Neutrophil (primary cell): ENCODE results near the gene RDH8.

Experiments
- H3K27ac ChIP-seq: fragments of 200-600 bp; sonication (generic); 2 replicates; pipeline ENCODE4 v1.5.1; 2016; ENCODE audit warnings: mild to moderate bottlenecking, moderate library complexity
- H3K27me3 ChIP-seq: fragments of 200-600 bp; sonication (generic); 2 replicates; pipeline ENCODE4 v1.6.0; 2016; ENCODE audit warnings: mild to moderate bottlenecking
- H3K36me3 ChIP-seq: fragments of 200-600 bp; sonication (generic); 2 replicates; pipeline ENCODE4 v1.5.1; 2017
- H3K4me1 ChIP-seq, 2 experiments: fragments of 200-600 bp in 1 of 2; sonication (generic) in 1 of 2; 1 replicate in 1 of 2; 2 replicates in 1 of 2; pipeline versions ENCODE4 v1.5.1 to v1.6.1; 2013 to 2016; ENCODE audit warnings: low read depth in 1 of 2, low read length in 1 of 2, mild to moderate bottlenecking in 1 of 2, moderate library complexity in 1 of 2; ENCODE audit not compliant: control insufficient read depth in 1 of 2, insufficient read depth in 1 of 2
- H3K4me3 ChIP-seq, 2 experiments: fragments of 200-600 bp in 1 of 2; sonication (generic) in 1 of 2; 1 replicate in 1 of 2; 2 replicates in 1 of 2; pipeline ENCODE4 v1.5.1; 2013 to 2016; ENCODE audit warnings: low read depth in 1 of 2, low read length in 1 of 2, mild to moderate bottlenecking in 1 of 2, moderate library complexity in 1 of 2
- H3K9me3 ChIP-seq: fragments of 200-600 bp; sonication (generic); 2 replicates; pipeline ENCODE4 v1.5.1; 2016
- CTCF ChIP-seq: fragments of 200-600 bp; sonication (generic); IDR thresholded peaks from 2 replicates; pipeline ENCODE4 v1.5.1; 2016; ENCODE audit warnings: antibody characterized with exemption

RDH8 gene

GRCh38 chr19:9969688-9969975 is 43.7 kb upstream of the RDH8 start:
- Histone ChIP-seq H3K36me3 (no peaks in the 10 kb centered on the region), H3K27me3 (peaks cover 48% of the 10 kb centered on the region)

GRCh38 chr19:9970481-9970880 is 42.8 kb upstream of the RDH8 start:
- no peak overlapping the region for H3K27ac ChIP-seq
- no peaks in the 10 kb centered on the region for H3K9me3 ChIP-seq
- H3K36me3 ChIP-seq = no peaks in the 10 kb centered on the region
- H3K4me1 ChIP-seq = no peaks in the 10 kb centered on the region
- TF ChIP-seq CTCF = no peak
- H3K27me3 ChIP-seq = peaks cover 41% of the 10 kb centered on the region
- H3K4me3 ChIP-seq = no peak overlapping the region

More at GRCh38 chr19:9969688-9969975, 43.7 kb upstream of the RDH8 start:
- Histone ChIP-seq H3K9me3 (no peaks in the 10 kb centered on the region), H3K4me3 (no peak overlapping the region), H3K27ac (no peak overlapping the region), H3K4me1 (no peaks in the 10 kb centered on the region)
- TF ChIP-seq CTCF = no peak

DNA sequence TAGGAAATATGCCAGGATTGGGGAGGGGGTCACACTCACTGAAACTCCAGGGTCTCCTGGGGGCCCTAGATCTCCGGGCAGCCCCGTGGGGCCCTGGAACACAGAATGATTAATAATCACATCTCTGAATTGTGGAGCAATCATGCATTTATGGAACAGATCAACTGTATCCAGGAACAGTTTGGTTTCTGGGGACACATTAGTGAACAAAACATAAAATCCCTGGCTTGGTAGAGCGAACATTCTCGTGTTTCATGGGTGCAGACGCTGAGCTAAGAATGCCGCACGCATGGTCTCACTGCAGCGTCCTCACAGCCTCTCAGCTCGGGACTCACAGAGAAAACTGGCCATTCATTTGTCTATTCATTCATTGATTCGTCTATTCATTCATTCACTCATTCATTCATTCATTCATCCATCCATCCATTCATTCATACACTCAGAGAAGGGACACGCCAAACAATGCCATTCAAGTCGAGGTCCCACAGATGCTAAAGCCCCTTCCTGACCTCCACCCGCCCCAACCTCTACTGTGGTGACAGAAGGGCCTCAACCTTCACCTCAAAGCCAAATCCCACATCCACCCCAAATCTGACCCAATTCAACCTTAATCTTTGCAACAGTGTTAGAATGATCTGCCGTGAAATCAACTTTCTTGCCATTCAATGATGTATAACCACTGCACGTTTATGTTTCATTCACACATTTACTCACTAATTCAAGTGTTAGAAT is 42.0 kb upstream of the RDH8 start:
- Histone ChIP-seq H3K9me3 (no peaks in the 10 kb centered on the region), H3K4me3 (no peak overlapping the region), H3K27ac (no peak overlapping the region), H3K36me3 (no peaks in the 10 kb centered on the region), H3K4me1 (no peaks in the 10 kb centered on the region), H3K27me3 (peaks cover 32% of the 10 kb centered on the region)
- TF ChIP-seq CTCF = no peak

GRCh38 chr19:9972103-9972502 is 41.2 kb upstream of the RDH8 start:
- Histone ChIP-seq H3K27me3 (peaks cover 25% of the 10 kb centered on the region), H3K27ac (no peak overlapping the region), H3K4me1 (no peaks in the 10 kb centered on the region), H3K9me3 (no peaks in the 10 kb centered on the region), H3K36me3 (no peaks in the 10 kb centered on the region), H3K4me3 (no peak overlapping the region)
- no peak for TF ChIP-seq CTCF

DNA sequence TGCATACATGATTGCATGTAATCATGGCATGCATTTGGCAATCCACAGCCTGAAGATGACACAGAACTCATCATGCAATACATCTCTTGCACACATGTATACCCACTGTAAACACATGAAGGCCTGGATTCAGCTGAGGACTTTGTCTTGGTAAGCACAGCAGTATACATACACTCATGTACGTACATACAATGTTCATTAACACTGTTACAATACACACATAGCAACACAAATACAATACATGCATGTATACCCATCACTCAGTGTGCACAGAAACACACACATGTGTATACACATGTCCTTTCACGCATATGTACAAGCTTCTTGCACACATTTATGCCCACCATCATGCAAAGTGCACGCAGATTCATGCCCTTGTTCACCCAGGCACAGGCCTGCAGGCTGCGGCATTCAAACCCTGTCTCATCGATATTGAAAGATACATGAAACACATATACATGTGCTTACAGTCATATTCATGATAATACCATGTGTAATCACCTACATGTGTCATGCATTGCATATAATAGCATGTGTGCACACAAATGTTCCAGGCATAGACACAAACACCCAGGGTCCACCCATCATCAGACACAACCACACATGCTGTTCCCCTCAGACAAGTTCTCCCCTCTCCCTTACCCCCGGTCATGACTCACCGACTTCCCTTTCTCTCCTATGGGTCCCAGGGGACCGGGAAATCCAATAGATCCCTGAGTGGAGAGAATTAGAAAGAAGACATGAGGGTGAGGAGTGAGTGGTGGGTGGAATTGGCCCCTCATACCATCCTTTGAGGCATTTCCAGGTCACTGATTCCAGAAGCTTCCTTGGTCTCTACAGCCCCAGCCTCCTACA is 31.6 kb upstream of the RDH8 start:
- Histone ChIP-seq H3K4me1 (no peaks in the 10 kb centered on the region), H3K9me3 (no peaks in the 10 kb centered on the region), H3K27me3 (peaks cover 13% of the 10 kb centered on the region), H3K27ac (no peak overlapping the region), H3K4me3 (no peak overlapping the region), H3K36me3 (no peaks in the 10 kb centered on the region)
- TF ChIP-seq CTCF = no peak
